Erythroblast (primary cell): Measurements from ENCODE around the gene SLC26A1.

ENCODE experiments used
- GATA1 ChIP-seq: IDR thresholded peaks from 2 replicates; pipeline ENCODE4 v1.6.1; 2011; ENCODE audit warnings: low read depth, mild to moderate bottlenecking, control low read depth, low read length, moderate library complexity
- POLR2A ChIP-seq: IDR thresholded peaks from 2 replicates; pipeline ENCODE4 v1.6.1; 2011; ENCODE audit warnings: mild to moderate bottlenecking, low read length

- TF ChIP-seq POLR2A, result no peak
- TF ChIP-seq GATA1, result no peak
Measured at GRCh38 chr4:1030559-1030958, 37.4 kb upstream of the SLC26A1 start.
